ENCODE data around the gene WDR7.

WDR7 gene

DNA sequence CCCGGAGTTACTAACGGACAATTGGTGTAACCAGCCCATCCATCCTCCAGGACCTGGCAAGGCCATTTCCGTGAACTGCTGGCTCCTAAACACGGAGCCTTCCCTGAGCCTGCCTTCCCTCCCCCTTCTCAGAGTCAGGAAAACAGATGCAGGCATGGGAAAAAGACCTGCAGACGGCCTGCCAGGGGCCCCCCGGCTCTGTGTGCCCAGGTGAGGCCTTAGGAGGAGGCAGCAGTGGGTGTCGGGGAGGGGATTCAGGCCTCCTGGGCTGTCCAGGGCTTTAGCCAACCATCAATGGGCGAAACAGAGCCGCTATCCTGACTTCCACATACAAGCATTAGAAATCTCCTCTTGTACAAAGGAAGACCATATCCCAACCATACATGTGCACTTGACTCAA lies 427.5 kb downstream of the WDR7 start:
- DNase-seq (ENCODE audit: low read depth in 2 of 2), result no peak

DNA sequence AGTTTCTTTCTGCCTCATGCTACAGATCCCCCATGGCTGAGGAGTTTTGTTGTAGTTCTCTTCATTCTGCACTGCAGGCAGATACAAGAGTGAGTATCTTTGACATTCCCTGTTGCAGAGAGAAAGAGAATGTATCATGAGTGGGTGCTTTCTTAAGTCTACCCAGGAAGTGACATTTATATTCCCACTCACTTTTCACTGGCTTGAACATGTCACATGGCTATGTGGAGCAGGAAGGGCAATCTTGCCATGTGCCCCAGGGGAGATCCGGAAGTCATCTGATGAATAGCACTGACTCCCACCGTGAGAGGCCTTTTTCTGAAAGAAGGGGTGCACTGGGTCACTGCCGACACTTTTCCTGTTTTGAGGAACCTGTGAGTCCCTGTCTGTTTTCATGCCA lies 429.3 kb downstream of the WDR7 start:
- DNase-seq (ENCODE audit: low read depth in 2 of 2), result no peak

DNA sequence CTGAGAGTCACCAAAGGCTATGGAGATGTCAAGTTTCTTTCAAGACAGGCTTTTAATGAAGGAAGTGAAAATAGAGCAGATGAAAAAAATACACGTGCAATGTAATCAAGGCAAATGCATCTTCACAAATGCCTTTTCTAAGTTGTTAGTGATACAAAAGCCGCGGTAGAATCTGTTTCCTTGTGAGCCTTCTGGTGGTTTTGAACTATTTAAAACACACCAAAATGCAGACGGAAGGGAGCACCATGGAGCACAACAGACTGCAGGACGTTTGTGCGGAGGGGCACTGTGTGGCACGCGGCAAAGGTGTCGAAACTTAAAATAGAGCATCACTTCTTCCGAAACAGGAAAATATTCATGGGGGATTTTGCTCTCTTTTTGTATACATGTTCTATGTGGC lies 430.7 kb downstream of the WDR7 start:
- no peak for DNase-seq (ENCODE audit: low read depth in 2 of 2)

GRCh38 chr18:57083485-57083884 lies 432.3 kb downstream of the WDR7 start:
- DNase-seq (ENCODE audit: low read depth in 2 of 2), result no peak

GRCh38 chr18:57084331-57085271 lies 433.4 kb downstream of the WDR7 start:
- no peak for DNase-seq (ENCODE audit: low read depth in 2 of 2)

- no peak for DNase-seq (ENCODE audit: low read depth in 2 of 2)
These were observed 434.2 kb downstream of the WDR7 start for GRCh38 chr18:57085371-57085770.

GRCh38 chr18:57086163-57086562 lies 435.0 kb downstream of the WDR7 start:
- no peak for DNase-seq (ENCODE audit: low read depth in 2 of 2)
